Endodermal cell (in vitro differentiated cells): ENCODE measurements around the gene TBL3. TPM values are rescaled to one million over a fixed set of nuclear protein-coding genes. Genes with fewer than 3 reads are reported as not detected.

Experiments
- DNase-seq: peaks from one replicate; pipeline ENCODE4 v3.0.0-alpha.2; 2017
- H3K27ac ChIP-seq: 2 replicates; pipeline ENCODE4 v1.5.1; 2013; ENCODE audit warnings: mild to moderate bottlenecking, low read depth, low read length, moderate library complexity
- H3K27me3 ChIP-seq: 2 replicates; pipeline ENCODE4 v1.6.1; 2013; ENCODE audit warnings: mild to moderate bottlenecking, low read length, moderate library complexity; ENCODE audit not compliant: insufficient read depth, control insufficient read depth, poor library complexity, severe bottlenecking
- H3K36me3 ChIP-seq: 2 replicates; pipeline ENCODE4 v1.7.0; 2013; ENCODE audit warnings: mild to moderate bottlenecking, low read length, moderate library complexity; ENCODE audit not compliant: control insufficient read depth, insufficient read depth
- H3K4me1 ChIP-seq: one replicate; pipeline ENCODE4 v1.7.0; 2013; ENCODE audit warnings: low read length; ENCODE audit not compliant: control insufficient read depth, insufficient read depth
- H3K4me3 ChIP-seq: 2 replicates; pipeline ENCODE4 v1.5.1; 2013; ENCODE audit warnings: mild to moderate bottlenecking, low read length, moderate library complexity
- H3K9ac ChIP-seq: 2 replicates; pipeline ENCODE4 v1.6.1; 2013; ENCODE audit warnings: mild to moderate bottlenecking, low read length, moderate library complexity; ENCODE audit not compliant: poor library complexity, severe bottlenecking; ENCODE audit errors: extremely low read depth
- H3K9me3 ChIP-seq: 2 replicates; pipeline ENCODE4 v1.6.1; 2013; ENCODE audit warnings: mild to moderate bottlenecking, low read length, moderate library complexity; ENCODE audit not compliant: control insufficient read depth
- H3K27ac Mint-ChIP-seq: 2 replicates; pipeline ENCODE4 v1.8.0; 2020; ENCODE audit warnings: mixed read lengths
- H3K27me3 Mint-ChIP-seq: 2 replicates; pipeline ENCODE4 v1.8.0; 2021; ENCODE audit warnings: mild to moderate bottlenecking, mixed read lengths; ENCODE audit not compliant: insufficient read depth
- H3K36me3 Mint-ChIP-seq: 2 replicates; pipeline ENCODE4 v1.8.0; 2020; ENCODE audit warnings: low read depth, mixed read lengths
- H3K4me1 Mint-ChIP-seq: 2 replicates; pipeline ENCODE4 v1.8.0; 2020; ENCODE audit warnings: mixed read lengths
- H3K4me3 Mint-ChIP-seq: 2 replicates; pipeline ENCODE4 v1.8.0; 2020; ENCODE audit warnings: mild to moderate bottlenecking, moderate library complexity, mixed read lengths
- H3K9me3 Mint-ChIP-seq: 2 replicates; pipeline ENCODE4 v1.8.0; 2020; ENCODE audit warnings: mild to moderate bottlenecking, mixed read lengths
- WGBS, 2 experiments: methylation state at CpG; one replicate each; pipeline versions ENCODE4 v1.1.5 to v1.1.7; 2013; ENCODE audit warnings: missing lambda C conversion rate in 2 of 2, mixed read lengths in 1 of 2; ENCODE audit not compliant: insufficient coverage in 1 of 2, insufficient read length in 1 of 2; 5-methylcytosine and 5-hydroxymethylcytosine counted together
- total RNA-seq, 2 donors: library from RNA; stranded (reverse); fragmentation: NEBNext Ultra II Directional in 1 of 2; extraction: Animal tissue kit (Norgen Biotek cat#: 25700) in 1 of 2; gene quantifications; 2 replicates in 1 of 2; 3 replicates in 1 of 2; pipeline ENCODE4 v1.2.1, GENCODE V29; 2021
- TF ChIP-seq, protein P1 (sequence below): fragments of 200-600 bp; sonication (generic); conservative IDR thresholded peaks from 2 replicates; pipeline ENCODE4 v1.5.0; 2021; ENCODE audit warnings: antibody characterized with exemption, mild to moderate bottlenecking

TBL3 gene
- total RNA-seq, 2 donors from 2014 or later: 43.4 to 49.7 TPM

DNA sequence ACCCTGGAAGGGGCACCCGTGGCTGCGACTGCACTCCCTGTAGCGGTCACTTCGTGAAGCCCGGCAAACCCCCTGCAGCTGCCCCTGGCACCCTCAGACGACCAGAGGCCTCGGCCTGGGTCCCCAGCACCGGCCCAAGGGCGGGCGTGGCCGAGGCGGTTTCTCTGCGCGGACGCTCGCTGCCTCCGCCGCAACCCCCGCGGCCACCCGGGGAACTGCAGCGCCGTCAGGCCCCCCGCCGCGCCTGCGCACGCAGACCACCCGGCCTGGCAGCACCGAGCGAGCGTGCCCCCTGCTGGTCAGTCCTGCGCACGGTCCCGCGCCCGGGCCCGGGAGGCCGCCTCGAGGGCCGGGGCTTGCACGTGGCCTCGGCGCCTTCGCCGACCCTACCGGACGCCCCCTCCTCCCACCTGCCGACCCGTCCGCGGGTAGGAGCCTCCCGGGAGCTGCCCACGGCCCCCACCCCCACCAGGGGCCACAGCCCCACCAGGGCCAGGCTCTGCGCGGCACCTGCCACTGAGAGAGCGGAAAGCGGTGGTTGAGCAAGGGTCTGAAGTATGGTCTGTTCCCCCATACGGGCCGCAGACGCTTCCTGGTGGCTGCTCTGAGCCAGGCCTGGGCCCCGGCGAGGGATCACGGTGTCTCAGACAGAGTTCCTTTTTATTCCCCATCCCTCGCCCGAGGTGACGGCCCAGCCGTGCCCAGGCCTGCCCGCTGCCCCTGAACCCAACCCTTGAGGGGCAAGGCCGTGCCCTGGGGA lies 42.1 kb upstream of the TBL3 start:
- DNase-seq: peak; percentile 96
- Histone ChIP-seq H3K4me1 (no peaks in the 10 kb centered on the region), H3K9me3 (no peaks in the 10 kb centered on the region), H3K9ac (no peak overlapping the region), H3K27me3 (peaks cover 18% of the 10 kb centered on the region), H3K36me3 (no peaks in the 10 kb centered on the region), H3K4me3 (no peak overlapping the region), H3K27ac (no peak overlapping the region)
- no peaks in the 10 kb centered on the region for H3K9me3 Mint-ChIP-seq
- H3K27me3 Mint-ChIP-seq: peaks cover 41% of the 10 kb centered on the region
- H3K36me3 Mint-ChIP-seq: no peaks in the 10 kb centered on the region
- peak overlapping the region; percentile 56 for H3K4me3 Mint-ChIP-seq
- WGBS, 2 experiments: 17 to 25% methylated on average over 42 to 70 of the region's 70 CpGs
- no peak overlapping the region for H3K27ac Mint-ChIP-seq
- peaks cover 2% of the 10 kb centered on the region for H3K4me1 Mint-ChIP-seq
- TF ChIP-seq, protein P1, sequence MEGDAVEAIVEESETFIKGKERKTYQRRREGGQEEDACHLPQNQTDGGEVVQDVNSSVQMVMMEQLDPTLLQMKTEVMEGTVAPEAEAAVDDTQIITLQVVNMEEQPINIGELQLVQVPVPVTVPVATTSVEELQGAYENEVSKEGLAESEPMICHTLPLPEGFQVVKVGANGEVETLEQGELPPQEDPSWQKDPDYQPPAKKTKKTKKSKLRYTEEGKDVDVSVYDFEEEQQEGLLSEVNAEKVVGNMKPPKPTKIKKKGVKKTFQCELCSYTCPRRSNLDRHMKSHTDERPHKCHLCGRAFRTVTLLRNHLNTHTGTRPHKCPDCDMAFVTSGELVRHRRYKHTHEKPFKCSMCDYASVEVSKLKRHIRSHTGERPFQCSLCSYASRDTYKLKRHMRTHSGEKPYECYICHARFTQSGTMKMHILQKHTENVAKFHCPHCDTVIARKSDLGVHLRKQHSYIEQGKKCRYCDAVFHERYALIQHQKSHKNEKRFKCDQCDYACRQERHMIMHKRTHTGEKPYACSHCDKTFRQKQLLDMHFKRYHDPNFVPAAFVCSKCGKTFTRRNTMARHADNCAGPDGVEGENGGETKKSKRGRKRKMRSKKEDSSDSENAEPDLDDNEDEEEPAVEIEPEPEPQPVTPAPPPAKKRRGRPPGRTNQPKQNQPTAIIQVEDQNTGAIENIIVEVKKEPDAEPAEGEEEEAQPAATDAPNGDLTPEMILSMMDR: peak; percentile 96

DNA sequence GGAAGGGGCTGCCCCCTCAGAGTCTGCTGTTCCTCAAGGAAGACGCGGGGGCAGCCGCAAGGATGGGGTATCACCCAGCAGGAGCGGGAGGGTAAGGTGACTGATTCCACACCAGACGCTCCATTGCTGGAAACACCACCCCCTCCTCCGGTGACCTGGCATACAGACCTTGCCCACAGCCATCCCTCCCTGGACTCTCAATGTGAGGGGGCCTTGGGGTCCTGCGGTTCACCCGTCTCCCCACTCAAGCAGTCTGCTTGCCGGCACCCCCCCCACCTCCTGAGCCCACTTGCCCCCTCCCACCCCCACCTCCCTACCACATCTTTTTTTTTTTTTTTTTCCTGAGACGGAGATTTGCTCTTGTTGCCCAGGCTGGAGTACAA lies 41.5 kb upstream of the TBL3 start:
- peaks cover 36% of the 10 kb centered on the region for H3K27me3 Mint-ChIP-seq
- no peak for DNase-seq
- no peak overlapping the region for H3K27ac ChIP-seq
- H3K9me3 Mint-ChIP-seq: no peaks in the 10 kb centered on the region
- no peak overlapping the region for H3K9ac ChIP-seq
- TF ChIP-seq, protein P1: no peak
- 86% methylated on average over 9 of the region's 10 CpGs; no CpG with 5 or more reads in 1 of the 2 experiments for WGBS, 2 experiments
- H3K4me3 Mint-ChIP-seq: no peak overlapping the region
- no peaks in the 10 kb centered on the region for H3K36me3 ChIP-seq
- H3K4me1 Mint-ChIP-seq: peaks cover 2% of the 10 kb centered on the region
- H3K4me1 ChIP-seq: no peaks in the 10 kb centered on the region
- no peaks in the 10 kb centered on the region for H3K9me3 ChIP-seq
- H3K27me3 ChIP-seq: peaks cover 13% of the 10 kb centered on the region
- no peak overlapping the region for H3K27ac Mint-ChIP-seq
- no peaks in the 10 kb centered on the region for H3K36me3 Mint-ChIP-seq
- no peak overlapping the region for H3K4me3 ChIP-seq

DNA sequence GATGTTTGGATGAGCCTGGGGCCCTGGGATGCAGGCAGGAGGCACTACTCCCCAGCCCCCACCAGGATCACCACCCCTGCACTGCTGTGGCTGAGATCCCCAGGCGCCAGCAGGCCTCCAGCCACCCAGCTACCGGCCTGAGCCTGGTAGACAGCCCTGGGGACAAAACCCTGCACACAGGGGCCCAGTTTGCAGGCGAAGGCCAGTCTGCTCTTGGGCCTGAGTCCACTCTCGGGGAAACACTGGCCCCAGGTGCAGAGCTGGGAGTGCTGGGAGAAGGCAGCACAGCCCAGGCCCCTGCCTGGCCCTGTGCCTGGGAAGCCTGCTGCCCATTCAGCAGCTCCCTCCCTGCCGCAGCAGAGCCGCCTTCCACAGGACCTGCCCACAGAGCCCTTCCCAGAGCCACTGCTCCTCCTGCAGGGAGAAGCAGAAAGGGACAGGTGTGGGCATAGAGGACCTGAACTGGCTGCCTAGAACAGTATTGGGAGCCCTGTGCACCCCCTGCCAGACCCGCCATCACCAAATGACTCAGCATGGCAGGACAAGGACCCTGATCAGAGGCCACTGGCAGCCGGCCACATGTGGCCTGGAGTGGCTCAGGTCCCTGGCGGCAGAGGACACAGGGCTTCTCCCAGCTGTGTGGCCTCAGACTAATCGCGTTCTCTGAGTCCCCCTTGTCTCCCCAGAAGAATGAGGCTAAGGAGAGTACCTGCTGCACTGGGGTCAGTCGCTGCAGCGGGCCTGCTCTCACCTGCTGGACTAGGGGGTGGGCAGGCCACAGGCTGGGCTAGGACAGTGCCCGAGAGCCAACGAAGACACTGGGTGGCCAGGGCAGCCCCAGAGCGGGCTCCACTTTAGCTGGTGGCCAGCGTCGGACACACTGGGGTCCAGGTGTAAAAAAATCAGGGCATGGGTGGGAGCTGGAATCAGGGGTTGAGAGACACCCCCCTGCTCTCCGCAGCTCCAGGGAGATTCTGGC lies 39.5 kb upstream of the TBL3 start:
- H3K27ac Mint-ChIP-seq: no peak overlapping the region
- no peak overlapping the region for H3K4me3 Mint-ChIP-seq
- no peak overlapping the region for H3K4me3 ChIP-seq
- 84 to 93% methylated on average over 16 to 19 of the region's 19 CpGs for WGBS, 2 experiments
- peaks cover 6% of the 10 kb centered on the region for H3K36me3 Mint-ChIP-seq
- H3K27me3 Mint-ChIP-seq: peaks cover 30% of the 10 kb centered on the region
- no peak overlapping the region for H3K9ac ChIP-seq
- DNase-seq: peak; percentile 86
- H3K36me3 ChIP-seq: no peaks in the 10 kb centered on the region
- H3K27me3 ChIP-seq: peaks cover 13% of the 10 kb centered on the region
- no peaks in the 10 kb centered on the region for H3K9me3 ChIP-seq
- no peaks in the 10 kb centered on the region for H3K9me3 Mint-ChIP-seq
- H3K27ac ChIP-seq: no peak overlapping the region
- TF ChIP-seq, protein P1: peak; percentile 63
- H3K4me1 Mint-ChIP-seq: peaks cover 2% of the 10 kb centered on the region
- no peaks in the 10 kb centered on the region for H3K4me1 ChIP-seq
